Spinal cord (tissue), 10 donors: ENCODE data around the gene GP1BB. TPM values are rescaled to one million over a fixed set of nuclear protein-coding genes. Genes with fewer than 3 reads are reported as not detected.

Experiments
- DNase-seq, 6 donors: peaks; one replicate each; pipeline versions ENCODE4 v3.0.0 to v3.0.0-alpha.2; 2013 to 2015; ENCODE audit warnings: low spot score in 6 of 6, low read depth in 4 of 6
- H3K27ac ChIP-seq: one replicate; pipeline ENCODE4 v1.5.1; 2013; ENCODE audit warnings: low read depth, low read length, control low read depth
- H3K27me3 ChIP-seq: one replicate; pipeline ENCODE4 v1.6.1; 2013; ENCODE audit warnings: low read length; ENCODE audit not compliant: control insufficient read depth, insufficient read depth
- H3K36me3 ChIP-seq: one replicate; pipeline ENCODE4 v1.6.1; 2013; ENCODE audit warnings: low read length; ENCODE audit not compliant: control insufficient read depth, insufficient read depth
- H3K4me1 ChIP-seq: one replicate; pipeline ENCODE4 v1.6.1; 2013; ENCODE audit warnings: low read length; ENCODE audit not compliant: control insufficient read depth, insufficient read depth
- H3K4me3 ChIP-seq: one replicate; pipeline ENCODE4 v1.5.1; 2013; ENCODE audit warnings: low read depth, low read length, control low read depth
- H3K9me3 ChIP-seq: one replicate; pipeline ENCODE4 v1.6.1; 2013; ENCODE audit warnings: low read length; ENCODE audit not compliant: control insufficient read depth, insufficient read depth
- WGBS: methylation state at CpG from one replicate; pipeline ENCODE4 v1.1.5; 2013; ENCODE audit warnings: missing lambda C conversion rate; ENCODE audit not compliant: insufficient coverage; 5-methylcytosine and 5-hydroxymethylcytosine counted together
- polyA plus RNA-seq, 2 donors: library from polyadenylated mRNA; unstranded; fragments of 120-200 nt; gene quantifications; one replicate each; pipeline ENCODE4 v1.2.1, GENCODE V29; 2013; ENCODE audit not compliant: insufficient read length in 2 of 2
- total RNA-seq, 2 donors: library from RNA; depleted of rRNA in 1 of 2; stranded (reverse); fragments of 120-200 nt in 1 of 2; fragments of >200 nt in 1 of 2; gene quantifications; one replicate each; pipeline versions ENCODE4 v1.2.3 to v1.2.4, GENCODE V29; 2013 to 2014
- donor health status: healthy.

Gene GP1BB
- total and polyA plus RNA-seq, 4 donors = 5.3 to 50.5 (median 27.1) TPM

GRCh38 chr22:19730655-19731360 lies 7.5 kb downstream of the GP1BB start:
- H3K27me3 ChIP-seq = peaks cover 9% of the 10 kb centered on the region
- DNase-seq = peak; percentile 63 to 95 (median 72)
- H3K36me3 ChIP-seq = no peaks in the 10 kb centered on the region
- peaks cover 11% of the 10 kb centered on the region for H3K4me1 ChIP-seq
- H3K9me3 ChIP-seq = no peaks in the 10 kb centered on the region
- 3% methylated on average over 48 of the region's 48 CpGs for WGBS
- no peak overlapping the region for H3K27ac ChIP-seq
- peak overlapping the region; percentile 28 for H3K4me3 ChIP-seq

- no peaks in the 10 kb centered on the region for H3K36me3 ChIP-seq
- H3K4me3 ChIP-seq = no peak overlapping the region
- H3K9me3 ChIP-seq = no peaks in the 10 kb centered on the region
- WGBS = 30% methylated on average over 13 of the region's 21 CpGs
- no peak overlapping the region for H3K27ac ChIP-seq
- peaks cover 10% of the 10 kb centered on the region for H3K27me3 ChIP-seq
- no peak for DNase-seq
- H3K4me1 ChIP-seq = peaks cover 13% of the 10 kb centered on the region
Measured at GRCh38 chr22:19731361-19732135, 8.2 kb downstream of the GP1BB start.

- H3K4me1 ChIP-seq = peaks cover 16% of the 10 kb centered on the region
- no peak overlapping the region for H3K4me3 ChIP-seq
- H3K9me3 ChIP-seq = no peaks in the 10 kb centered on the region
- peaks cover 10% of the 10 kb centered on the region for H3K27me3 ChIP-seq
- H3K27ac ChIP-seq = no peak overlapping the region
- DNase-seq = no peak
- no peaks in the 10 kb centered on the region for H3K36me3 ChIP-seq
- WGBS = 88% methylated on average over 8 of the region's 10 CpGs
Measured at GRCh38 chr22:19732403-19733113, 9.2 kb downstream of the GP1BB start.

GRCh38 chr22:19733755-19734154 lies 10.4 kb downstream of the GP1BB start:
- Histone ChIP-seq H3K36me3 (no peaks in the 10 kb centered on the region), H3K4me1 (peaks cover 16% of the 10 kb centered on the region), H3K4me3 (no peak overlapping the region), H3K27me3 (peaks cover 10% of the 10 kb centered on the region), H3K27ac (no peak overlapping the region), H3K9me3 (no peaks in the 10 kb centered on the region)
- no peak for DNase-seq
- WGBS = 68% methylated on average over 4 of the region's 5 CpGs

- no peak overlapping the region for H3K4me3 ChIP-seq
- no peak for DNase-seq
- H3K36me3 ChIP-seq = no peaks in the 10 kb centered on the region
- no peak overlapping the region for H3K27ac ChIP-seq
- peaks cover 10% of the 10 kb centered on the region for H3K27me3 ChIP-seq
- H3K4me1 ChIP-seq = peaks cover 16% of the 10 kb centered on the region
- H3K9me3 ChIP-seq = no peaks in the 10 kb centered on the region
- WGBS = 79% methylated on average over 7 of the region's 7 CpGs
Measured at GRCh38 chr22:19734163-19734562, 10.8 kb downstream of the GP1BB start.

GRCh38 chr22:19734837-19735382 lies 11.6 kb downstream of the GP1BB start:
- WGBS = 91% methylated on average over 4 of the region's 5 CpGs
- peaks cover 10% of the 10 kb centered on the region for H3K27me3 ChIP-seq
- H3K4me1 ChIP-seq = peaks cover 16% of the 10 kb centered on the region

GRCh38 chr22:19735665-19736510 lies 12.5 kb downstream of the GP1BB start:
- H3K36me3 ChIP-seq = no peaks in the 10 kb centered on the region
- no peaks in the 10 kb centered on the region for H3K9me3 ChIP-seq
- no peak overlapping the region for H3K27ac ChIP-seq
- no peak for DNase-seq
- H3K4me3 ChIP-seq = no peak overlapping the region
- H3K27me3 ChIP-seq = peaks cover 10% of the 10 kb centered on the region
- H3K4me1 ChIP-seq = peaks cover 9% of the 10 kb centered on the region
- WGBS = 58% methylated on average over 20 of the region's 21 CpGs

More at GRCh38 chr22:19734837-19735382, 11.6 kb downstream of the GP1BB start:
- Histone ChIP-seq H3K27ac (no peak overlapping the region), H3K9me3 (no peaks in the 10 kb centered on the region), H3K4me3 (no peak overlapping the region), H3K36me3 (no peaks in the 10 kb centered on the region)
- no peak for DNase-seq

- H3K27me3 ChIP-seq = peaks cover 5% of the 10 kb centered on the region
- 64% methylated on average over 11 of the region's 17 CpGs for WGBS
- H3K4me3 ChIP-seq = no peak overlapping the region
- H3K4me1 ChIP-seq = peaks cover 15% of the 10 kb centered on the region
- H3K9me3 ChIP-seq = no peaks in the 10 kb centered on the region
- H3K36me3 ChIP-seq = no peaks in the 10 kb centered on the region
- no peak overlapping the region for H3K27ac ChIP-seq
- no peak for DNase-seq
Measured at GRCh38 chr22:19737846-19738663, 14.7 kb downstream of the GP1BB start.
